Amniotic stem cell (primary cell): ENCODE results near the gene CHST12.
"Not testable (repeated sequence)": the region's sequence is repeated elsewhere in the genome, so short reads cannot be mapped to it uniquely, and the experiment has no call there.

Source experiments
- DNase-seq: peaks from one replicate; lab custom pipeline; 2025; lab: John Stamatoyannopoulos, UW

The CHST12 gene

DNA sequence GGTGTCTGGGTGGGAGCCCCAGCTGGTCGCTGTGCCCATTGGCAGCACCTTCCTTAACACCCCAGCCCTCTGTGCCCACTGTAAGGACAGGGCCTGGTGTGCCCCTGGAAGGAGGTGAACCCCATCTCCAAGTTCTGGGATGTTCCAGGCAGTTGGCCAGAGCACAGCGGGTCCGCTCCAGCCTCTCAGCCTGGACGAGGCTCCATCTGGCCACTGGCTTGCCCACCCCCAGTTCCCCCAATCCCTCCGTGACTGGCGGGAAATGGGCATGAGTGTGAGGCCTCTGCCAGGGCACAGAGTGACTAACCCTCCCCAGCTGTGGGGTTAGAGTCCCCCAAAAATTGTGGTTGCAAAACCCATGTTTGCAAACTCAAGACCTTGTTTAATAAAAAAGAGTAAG, 57.2 kb downstream of the CHST12 start:
- DNase-seq = no peak

DNA sequence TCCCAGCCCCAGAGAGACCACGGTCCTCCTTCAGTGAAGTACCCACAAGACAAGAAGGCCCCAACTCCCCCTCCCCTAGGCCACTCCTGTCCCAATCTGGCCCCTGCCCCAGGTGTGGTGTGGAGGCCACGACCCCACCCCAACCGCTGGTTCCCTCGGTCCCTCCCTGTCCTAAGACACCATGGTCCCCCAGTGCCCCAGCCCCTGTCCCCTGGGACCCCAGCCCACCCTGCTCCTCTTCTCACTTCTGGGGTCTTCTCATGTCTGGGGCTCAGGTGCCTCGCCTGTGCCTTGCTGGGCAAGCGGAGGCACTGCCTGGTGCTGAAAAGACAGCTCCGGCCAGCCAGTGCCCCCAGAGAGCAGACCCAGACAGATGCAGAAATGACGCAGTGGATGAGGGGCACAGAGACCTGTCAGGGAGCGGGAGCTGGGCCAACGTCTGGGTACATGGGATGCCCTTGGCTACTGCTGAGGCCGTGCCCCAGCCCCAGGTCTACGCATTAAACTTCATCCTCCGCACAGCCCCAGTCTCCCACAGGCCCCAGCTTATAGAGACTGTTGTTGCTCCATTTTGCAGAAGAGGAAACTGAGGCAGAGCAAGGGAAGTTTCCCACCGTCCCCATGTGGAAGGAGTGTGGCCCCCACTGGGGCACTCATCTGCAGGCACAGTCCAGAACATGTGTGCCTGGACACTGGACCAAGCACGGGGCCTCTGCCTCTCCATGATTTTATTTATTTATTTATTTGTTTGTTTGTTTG, 58.0 kb downstream of the CHST12 start:
- DNase-seq = no peak

DNA sequence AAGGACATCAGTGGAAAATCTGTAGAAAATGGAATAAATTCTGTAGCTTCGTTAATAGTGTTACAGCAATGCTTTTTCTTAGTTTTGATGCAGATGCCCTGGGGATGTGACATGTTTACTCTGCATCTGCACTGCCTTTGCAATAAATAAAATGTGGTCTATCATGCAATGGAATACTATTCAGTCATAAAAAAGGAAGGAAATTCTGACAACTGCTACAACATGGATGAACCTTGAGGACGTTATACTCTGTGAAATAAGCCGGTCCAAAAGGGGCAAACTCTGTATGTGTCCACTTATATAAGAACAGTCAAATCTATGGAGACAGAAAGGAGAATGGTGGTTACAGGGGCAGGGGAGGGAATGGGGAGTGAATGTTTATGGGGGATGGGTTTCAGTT, 59.3 kb downstream of the CHST12 start:
- DNase-seq = no peak

DNA sequence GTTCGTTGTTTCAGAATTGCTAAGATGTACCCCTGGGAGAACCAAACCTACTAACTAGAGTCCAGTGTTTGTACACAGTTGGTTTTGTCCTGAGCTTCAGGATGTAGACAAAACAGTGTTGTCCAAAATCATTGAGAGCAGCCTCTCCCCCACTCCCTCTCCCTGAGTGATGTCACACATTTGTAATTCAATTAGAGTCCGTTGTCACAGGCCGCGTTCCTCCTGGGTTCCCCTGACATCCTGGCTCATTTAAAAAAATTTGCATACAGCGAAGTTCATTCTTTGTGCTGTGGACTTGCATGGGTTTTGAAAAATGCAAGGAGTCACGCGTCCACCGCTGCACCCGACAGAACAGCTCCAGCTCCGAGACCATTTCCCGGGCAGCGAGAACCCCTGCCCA, 62.5 kb downstream of the CHST12 start:
- no peak for DNase-seq

DNA sequence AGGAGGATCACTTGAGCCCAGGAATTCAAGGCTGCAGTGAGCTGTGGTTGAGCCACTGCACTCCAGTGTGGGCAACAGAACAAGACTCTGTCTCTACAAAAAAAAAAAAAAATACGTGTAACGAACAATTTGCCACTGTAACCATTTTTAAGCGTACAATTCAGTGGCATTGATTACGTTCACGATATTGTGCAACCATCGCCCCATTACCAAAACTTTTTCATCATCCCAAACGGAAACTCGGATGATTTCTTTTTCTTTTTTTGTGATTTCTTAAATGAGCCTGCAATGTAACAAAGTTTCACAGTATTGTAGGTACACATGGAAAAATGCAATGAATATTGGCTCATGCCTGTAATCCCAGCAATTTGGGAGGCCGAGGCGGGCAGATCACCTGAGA, 63.3 kb downstream of the CHST12 start:
- no peak for DNase-seq

DNA sequence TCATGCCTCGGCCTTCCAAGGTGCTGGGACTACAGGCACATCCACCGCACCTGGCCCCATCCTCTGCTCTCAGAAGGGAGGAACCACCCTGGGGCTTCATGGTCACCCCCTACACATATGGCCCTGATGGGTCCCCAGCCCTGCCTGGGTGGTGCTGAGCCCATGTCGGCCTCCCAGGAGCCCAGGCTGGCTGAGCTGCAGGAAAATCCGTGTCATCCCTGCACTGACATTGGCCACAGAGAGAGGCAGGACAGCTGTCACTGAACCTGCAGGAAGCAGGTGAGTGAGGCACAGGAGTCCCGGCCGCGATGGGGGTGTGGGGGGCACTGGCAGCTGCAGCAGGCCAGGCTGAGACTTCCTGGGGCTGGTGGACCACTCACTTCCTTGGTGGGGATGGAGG, 64.8 kb downstream of the CHST12 start:
- DNase-seq = no peak

DNA sequence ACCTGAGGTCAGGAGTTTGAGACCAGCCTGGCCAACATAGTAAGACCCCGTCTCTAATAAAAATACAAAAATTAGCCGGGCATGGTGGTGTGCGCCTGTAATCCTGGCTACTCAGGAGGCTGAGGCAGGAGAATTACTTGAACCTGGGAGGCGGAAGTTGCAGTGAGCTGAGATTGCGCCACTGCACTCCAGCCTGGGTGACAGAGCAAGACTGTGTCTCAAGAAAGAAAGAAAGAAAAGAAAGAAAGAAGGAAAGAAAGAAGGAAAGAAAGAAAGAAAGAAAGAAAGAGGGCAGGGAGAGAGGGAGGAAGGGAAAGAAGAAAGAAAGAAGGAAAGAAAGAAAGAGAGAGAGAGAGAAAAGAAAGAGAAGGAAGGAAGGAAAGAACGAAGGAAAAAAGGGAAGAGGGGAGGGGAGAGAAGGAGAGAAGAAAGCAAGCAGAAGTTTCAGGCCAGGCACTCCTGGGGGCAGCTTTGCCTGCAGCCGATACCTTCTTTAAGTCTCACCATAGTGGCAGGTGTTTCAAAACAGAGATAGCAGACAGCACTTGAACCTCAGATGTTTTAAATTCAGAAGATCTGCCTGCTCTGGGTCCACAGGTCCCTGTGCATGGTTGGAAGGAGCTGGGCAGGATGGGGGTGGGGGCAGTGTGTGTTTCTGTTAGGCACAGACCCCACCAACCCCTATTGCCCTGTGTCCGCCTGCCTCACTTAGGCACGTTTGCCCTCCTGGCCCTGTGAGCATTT, 66.2 kb downstream of the CHST12 start:
- DNase-seq = not testable (repeated sequence)

DNA sequence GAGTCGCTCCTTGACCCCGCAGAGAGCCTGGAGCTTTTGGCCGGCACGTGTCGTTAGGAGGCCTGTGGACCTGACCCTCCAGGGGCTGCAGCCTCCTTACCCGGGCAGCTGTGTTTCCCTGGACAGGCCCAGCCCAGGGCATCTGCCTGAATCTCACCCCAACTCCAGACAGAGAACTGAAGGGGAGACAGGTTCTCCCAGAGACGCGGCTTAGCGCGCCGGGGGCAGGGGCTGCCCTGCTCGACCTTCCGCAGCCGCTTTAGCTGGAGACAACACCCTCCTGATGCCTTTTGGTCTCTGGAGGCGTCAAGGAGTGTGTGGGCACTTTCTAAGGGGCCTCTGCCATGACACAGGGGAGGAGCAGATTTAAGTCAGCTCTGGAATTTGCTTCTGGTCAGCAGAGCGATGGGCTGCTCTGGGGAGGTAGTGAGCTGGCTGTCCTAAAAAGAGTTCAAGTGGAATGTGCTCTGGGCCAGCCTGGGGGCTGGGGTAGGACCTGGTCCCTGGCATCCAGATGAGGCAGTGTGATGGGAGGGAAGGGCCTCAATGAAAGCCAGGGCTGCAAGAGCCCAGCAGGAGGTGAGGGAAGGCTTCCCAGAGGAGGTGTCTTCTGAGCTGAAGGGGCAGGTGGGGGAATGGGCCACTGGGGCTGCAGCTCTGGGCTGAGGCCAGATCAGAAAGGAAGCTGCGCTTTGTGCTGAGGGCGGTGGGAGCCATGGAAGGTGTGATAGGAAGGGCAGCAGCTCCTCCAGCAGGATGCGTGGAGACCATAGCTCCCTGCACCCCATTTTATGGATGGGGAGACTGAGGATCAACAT, 67.0 kb downstream of the CHST12 start:
- DNase-seq = no peak

DNA sequence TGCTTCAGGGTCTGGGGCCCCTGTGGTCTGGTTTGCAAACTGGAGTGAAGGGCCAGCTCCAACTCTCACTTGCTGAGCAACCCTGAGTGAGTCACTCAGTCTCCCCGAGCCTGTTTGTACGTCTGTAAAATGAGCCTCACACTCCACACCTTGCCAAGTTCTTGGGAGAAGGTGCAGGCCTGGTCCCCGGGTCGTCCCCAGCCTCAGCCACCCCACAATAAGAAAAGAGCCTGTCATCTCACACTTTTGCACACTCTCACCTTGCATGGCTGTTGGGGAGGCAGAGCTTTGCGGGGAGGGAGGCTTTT, 67.6 kb downstream of the CHST12 start:
- DNase-seq = no peak

DNA sequence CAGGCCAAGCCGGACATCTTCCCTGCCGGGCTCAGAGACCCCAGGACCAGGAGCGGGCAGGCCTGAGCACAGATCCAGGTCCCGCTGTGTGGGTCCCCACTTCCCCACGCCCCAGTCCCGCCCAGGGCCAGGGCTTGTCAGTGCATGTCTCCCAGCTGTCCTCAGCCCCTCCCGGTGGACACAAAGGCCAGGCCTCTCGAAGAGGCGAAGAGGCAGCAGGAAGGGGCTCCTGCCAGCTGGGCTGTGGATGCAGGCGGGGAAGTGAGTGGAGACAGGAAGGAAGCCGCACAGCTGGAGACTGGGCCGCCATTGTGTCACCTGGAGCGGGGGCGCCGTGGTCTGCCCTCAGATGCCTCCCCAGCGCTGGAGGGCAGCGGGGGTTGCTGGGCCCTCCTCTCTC, 68.0 kb downstream of the CHST12 start:
- DNase-seq = no peak

DNA sequence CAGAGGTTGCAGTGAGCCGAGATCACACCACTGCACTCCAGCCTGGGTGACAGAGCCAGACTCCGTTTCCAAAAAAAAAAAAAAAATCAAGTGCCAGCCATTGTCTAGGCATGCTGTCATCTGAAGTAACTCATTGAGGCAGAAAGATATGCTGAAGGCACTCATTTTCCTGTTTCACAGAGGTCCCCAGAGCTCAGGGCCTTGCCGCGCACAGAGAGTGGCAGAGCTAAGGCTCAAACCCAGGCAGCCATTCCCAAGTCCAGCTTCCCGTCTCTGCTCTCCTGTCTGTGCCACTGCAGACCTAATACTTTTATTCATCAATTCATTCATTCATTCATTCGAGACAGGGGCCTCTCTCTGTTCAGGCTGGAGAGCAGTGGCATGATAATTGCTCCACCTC, 69.3 kb downstream of the CHST12 start:
- DNase-seq = no peak

DNA sequence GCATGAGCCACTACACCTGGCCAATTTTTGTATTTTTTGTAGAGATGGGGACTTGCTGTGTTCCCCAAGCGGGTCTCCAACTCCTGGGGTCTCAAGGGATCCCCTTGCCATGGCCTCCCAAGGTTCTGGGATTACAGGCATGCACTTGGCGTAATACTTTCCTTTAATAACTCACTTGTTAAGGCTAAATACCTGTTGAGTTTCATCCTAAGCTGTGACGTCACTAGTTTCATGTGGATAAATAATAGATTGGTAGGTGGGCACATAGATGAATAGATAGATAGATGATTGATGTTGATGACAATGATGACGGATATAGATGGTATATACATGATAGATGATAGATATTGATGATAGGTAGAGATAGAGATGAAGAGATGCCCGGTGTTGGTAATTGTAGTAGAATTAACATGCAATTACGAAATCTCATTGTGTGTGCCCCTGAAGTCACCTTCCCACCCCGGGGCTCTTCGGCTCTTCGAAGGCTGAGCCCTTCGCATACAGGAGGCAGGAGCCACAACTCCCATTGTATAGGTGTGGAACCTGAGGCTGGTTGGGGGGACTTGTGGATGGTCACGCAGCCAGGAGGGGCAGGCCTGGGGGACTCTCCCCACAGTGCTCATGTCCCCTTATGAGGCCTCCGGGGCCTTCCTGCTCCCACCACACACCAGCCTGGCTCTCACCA, 70.2 kb downstream of the CHST12 start:
- DNase-seq = no peak

DNA sequence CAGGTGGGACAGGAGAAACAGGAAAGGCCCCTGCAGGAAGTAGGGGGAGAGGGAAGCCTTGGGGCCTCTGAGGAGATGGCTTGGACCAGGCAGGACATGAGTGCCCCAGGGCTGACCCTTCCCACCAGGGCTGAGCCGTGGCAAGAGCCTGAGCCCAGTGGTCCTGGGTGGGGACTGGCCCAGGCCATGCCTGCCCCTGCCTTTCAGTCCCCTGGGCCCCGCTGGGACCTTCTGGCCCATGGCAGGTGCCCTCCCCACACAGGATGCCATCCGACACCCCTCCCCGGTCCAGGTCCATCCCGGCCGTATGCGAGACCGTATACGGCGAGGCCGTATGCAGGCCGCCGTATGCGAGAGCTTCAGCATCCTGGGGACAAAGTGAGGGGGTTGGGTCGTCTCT, 70.8 kb downstream of the CHST12 start:
- no peak for DNase-seq

DNA sequence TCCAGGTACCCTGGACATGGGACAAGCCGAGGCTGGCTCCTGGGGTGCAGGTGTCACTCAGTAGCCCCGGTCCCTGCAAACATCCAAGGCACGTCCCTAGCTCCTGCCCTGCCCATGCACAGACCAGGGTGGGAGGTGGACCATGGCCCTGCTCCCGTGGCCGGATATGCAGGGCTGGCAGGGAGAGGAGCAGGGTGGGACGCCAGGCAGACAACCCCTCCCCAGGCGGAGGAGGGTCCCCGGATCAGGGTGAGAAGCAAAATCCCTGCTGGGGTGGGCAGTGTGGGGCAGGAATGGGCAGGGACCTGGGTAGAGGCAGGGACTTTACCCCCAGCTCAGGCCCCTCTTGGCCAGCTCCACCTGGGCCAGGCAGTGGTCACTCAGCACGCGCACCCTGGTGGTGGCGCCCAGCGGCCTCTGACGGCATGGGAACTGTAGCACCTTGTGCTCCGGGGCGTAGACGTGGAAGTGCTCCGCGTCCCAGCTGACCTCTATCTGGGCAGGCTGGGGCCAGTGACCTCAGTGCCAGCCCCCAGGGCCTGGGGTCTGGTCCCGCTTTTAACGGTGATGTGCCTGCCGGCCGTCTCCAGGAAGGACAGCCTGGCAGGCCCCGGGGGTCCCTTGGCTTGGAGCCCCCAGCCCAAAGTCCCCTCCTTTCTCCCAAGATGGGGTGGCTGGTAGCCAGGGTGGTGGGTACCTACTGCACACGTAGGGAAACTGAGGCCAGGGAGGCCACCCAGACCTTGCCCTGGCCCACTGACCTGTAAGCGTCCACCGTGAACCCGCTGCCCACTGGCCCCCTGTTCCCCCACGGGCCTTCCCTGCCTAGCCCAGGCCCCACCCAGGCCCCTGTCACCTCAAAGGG, 71.6 kb downstream of the CHST12 start:
- DNase-seq = no peak

DNA sequence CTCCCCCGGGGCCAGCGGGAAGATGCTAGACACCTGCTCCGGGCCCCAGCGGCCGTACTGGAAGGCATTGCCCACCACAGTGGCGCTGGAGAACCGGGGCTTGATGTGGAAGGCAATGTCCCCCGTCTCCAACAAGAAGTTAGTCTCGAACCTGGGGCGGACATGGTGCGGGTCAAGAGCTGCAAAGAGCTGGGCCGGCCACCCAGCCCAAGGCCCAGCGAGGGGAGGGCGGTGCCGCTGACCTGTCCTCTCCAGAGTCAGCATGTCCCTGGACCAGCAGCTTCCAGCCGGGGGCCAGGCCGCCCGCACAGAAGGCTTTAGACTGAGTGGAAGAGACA, 72.2 kb downstream of the CHST12 start:
- DNase-seq = no peak

DNA sequence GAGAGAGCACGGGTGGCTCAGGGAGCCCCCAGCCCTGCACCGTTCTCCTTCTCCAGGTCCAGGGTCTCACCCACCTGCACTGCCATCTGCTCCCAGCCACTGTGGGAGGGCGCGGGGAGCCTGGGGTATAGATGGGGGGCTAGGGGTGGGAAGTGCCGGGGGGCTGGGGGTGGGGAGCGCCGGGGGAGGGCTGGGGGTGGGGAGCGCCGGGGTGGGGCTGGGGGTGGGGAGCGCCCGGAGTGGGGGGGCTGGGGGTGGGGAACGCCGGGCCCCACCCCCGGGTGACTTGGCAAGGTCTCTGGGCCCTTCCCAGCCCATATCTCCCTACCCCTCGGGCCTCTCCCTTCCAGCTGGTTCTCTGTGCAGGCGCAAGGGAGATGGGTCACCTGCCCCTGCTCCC, 72.9 kb downstream of the CHST12 start, which contains the start of gene GRIFIN:
TSS of gene GRIFIN (minus strand) at position 101 of the 400 bp plus-strand sequence. CDS start at position 86, 15 bp downstream.
- no peak for DNase-seq

DNA sequence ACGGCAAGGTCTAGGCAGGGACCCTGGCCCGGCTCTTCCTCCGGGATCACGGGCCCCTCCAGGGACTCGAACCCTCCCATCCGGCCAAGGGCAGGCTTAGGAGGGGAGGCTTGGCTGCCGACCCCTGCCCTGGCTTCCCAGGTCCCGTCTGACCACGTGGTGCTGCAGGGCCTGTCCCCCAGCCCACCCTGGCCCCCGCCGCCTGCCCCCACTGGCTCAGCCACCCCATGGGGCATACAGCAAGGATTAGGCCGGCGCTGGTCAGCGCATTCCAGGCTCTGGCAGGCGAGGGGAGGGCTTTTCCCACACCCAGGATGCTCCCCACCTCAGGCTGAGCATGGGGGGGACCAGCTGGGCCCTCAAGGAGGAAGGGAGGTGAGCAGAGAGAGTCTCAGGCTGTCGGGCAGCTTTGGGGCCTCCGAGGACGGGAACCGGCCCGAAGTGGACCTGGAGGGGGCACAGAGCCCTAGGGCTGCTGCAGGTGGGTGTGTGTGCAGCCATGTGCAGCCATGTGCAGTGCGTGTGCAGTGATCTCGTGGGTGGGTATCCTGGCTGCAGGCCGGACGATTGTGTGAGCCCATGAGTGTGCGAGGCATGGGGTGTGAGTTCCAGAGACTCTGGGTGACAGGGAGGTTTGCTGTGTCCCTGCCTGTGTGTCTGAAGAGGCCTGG, 73.5 kb downstream of the CHST12 start:
- DNase-seq = no peak

DNA sequence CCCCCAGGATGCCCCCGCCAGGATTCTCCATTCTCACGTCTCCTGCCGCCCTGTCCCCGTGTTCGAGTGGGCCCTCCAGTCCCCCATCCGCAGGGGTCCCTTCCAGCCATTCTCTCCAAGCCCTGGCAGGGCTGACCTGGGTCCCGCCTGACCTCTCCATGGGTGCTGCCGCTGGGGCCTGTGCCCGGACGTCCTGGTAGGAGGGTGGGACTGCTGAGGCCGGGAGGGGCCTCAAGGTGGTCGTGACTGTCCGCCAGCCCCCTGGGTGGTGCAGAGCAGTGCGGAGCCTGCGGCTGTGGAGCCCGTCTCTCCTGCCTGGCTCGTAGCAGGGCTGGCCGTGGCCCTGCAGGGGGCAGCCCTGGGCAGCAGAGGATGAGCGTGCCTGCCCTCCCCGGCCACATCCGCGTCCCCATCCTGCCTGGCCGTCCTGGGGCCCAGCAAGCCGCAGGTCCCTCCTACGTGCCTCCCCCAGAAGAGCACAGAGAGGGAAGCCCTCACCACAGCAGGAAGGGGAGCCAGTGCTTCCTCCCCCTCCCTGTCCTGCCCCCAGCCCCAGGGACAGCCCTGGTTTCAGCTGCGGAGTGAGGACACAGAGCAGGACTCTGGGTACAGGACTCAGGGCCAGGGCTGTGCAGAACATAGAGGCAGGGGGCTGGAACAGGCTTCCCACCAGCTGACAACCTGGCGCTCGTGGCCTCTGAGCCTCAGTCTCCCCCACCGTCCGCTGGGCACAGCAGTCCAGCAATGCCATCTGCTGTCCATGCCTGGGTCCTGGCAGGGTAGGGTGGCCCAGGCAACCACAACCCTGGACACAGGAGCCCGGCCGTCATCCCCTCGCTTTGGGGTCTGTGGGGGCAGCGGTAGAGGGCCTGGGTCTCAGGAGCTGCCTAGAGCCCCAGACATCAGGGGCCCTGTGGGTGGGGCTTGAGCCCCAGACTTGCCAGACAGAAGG, 74.3 kb downstream of the CHST12 start:
- peak; percentile 12 for DNase-seq

DNA sequence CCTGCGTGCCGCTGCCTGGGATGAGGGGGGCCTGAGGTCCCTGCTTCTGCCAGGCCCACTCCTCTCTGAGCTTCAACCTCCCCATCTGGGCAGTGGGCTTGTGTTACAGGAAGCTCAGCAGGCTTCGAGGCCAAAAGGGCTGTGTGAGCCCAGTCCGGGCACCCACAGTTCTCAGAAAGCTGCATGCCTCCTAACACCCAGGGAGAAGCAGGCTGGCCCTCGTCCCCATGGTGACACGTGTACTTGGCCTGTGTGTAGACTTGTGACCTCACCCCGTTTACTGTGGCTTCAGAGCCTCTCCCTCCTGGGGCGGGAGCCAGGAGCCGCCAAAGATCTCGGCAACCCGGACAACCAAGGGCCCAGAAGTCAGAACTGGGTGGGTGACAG, 75.0 kb downstream of the CHST12 start:
- no peak for DNase-seq

DNA sequence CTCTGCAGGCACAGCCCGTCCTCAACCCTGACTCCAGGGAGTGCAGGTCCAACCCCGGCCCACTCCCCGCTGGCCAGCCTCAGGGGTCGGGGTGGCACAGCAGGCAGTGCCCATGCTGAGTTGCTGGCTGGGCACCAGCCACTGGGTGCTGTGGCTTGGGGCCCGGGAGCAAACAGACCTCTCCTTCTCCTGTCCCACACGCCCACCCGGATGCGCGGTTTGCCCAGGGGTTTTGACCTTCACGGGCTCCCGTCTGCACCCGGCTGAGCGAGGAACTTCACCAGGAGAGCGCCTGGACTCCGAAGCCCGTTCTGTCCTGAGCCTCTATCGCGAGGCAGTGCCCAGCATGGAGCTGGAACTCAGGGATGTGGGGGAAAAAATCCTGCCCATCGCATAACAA, 75.4 kb downstream of the CHST12 start:
- DNase-seq = no peak
